GM23338 (cell line): ENCODE results near the gene REEP3. TPM values are rescaled to one million over a fixed set of nuclear protein-coding genes. Genes with fewer than 3 reads are reported as not detected.
"Not testable (repeated sequence)": the region's sequence is repeated elsewhere in the genome, so short reads cannot be mapped to it uniquely, and the experiment has no call there.

Experiments used
- ATAC-seq: fragments of 200-7000 bp; cut with Tn5 transposase; 3 replicates; pipeline ENCODE4 v1.9.1; 2020
- DNase-seq: peaks from one replicate; pipeline ENCODE4 v3.0.0-alpha.2; 2015; ENCODE audit warnings: low spot score
- H2AFZ ChIP-seq: fragments of 200-600 bp; sonication (generic); 2 replicates; pipeline ENCODE4 v1.8.0; 2016; ENCODE audit warnings: antibody characterized with exemption, mild to moderate bottlenecking, moderate library complexity
- H3F3A ChIP-seq: fragments of 200-600 bp; sonication (generic); replicated peaks from 2 replicates; pipeline ENCODE4 v1.8.0; 2017; ENCODE audit warnings: antibody characterized with exemption, mixed run types, low read depth
- H3K27ac ChIP-seq: fragments of 200-600 bp; sonication (generic); 2 replicates; pipeline ENCODE4 v1.6.1; 2016; ENCODE audit warnings: low read depth
- H3K27me3 ChIP-seq: fragments of 200-600 bp; sonication (generic); 2 replicates; pipeline ENCODE4 v1.8.0; 2016; ENCODE audit warnings: mild to moderate bottlenecking, mixed run types, moderate library complexity; ENCODE audit not compliant: insufficient read depth
- H3K36me3 ChIP-seq: fragments of 200-600 bp; sonication (generic); 2 replicates; pipeline ENCODE4 v1.8.0; 2016; ENCODE audit warnings: mild to moderate bottlenecking; ENCODE audit not compliant: insufficient read depth
- H3K4me1 ChIP-seq: fragments of 200-600 bp; sonication (generic); 2 replicates; pipeline ENCODE4 v1.8.0; 2016; ENCODE audit warnings: mild to moderate bottlenecking, moderate library complexity; ENCODE audit not compliant: insufficient read depth
- H3K4me2 ChIP-seq: fragments of 200-600 bp; sonication (generic); 2 replicates; pipeline ENCODE4 v1.7.1; 2017; ENCODE audit warnings: mixed run types
- H3K4me3 ChIP-seq: fragments of 200-600 bp; sonication (generic); 2 replicates; pipeline ENCODE4 v1.6.1; 2016; ENCODE audit warnings: mixed run types
- H3K79me2 ChIP-seq: fragments of 200-600 bp; sonication (generic); replicated peaks from 2 replicates; pipeline ENCODE4 v1.8.0; 2017; ENCODE audit warnings: mild to moderate bottlenecking; ENCODE audit not compliant: insufficient read depth
- H3K9me2 ChIP-seq: fragments of 200-600 bp; sonication (generic); 2 replicates; pipeline ENCODE4 v1.8.0; 2017; ENCODE audit not compliant: insufficient read depth
- H4K20me1 ChIP-seq: fragments of 200-600 bp; sonication (generic); replicated peaks from 2 replicates; pipeline ENCODE4 v1.8.0; 2017; ENCODE audit warnings: mild to moderate bottlenecking; ENCODE audit not compliant: insufficient read depth
- H3K27ac Mint-ChIP-seq: 2 replicates; pipeline ENCODE4 v1.8.0; 2020; ENCODE audit warnings: inconsistent platforms, mild to moderate bottlenecking, moderate library complexity, mixed read lengths
- H3K27me3 Mint-ChIP-seq: 3 replicates; pipeline ENCODE4 v1.8.0; 2022; ENCODE audit warnings: low read depth, mild to moderate bottlenecking, moderate library complexity, mixed read lengths, inconsistent platforms; ENCODE audit not compliant: insufficient read depth, poor library complexity
- H3K36me3 Mint-ChIP-seq: 3 replicates; pipeline ENCODE4 v1.8.0; 2021; ENCODE audit warnings: low read depth, mild to moderate bottlenecking, inconsistent platforms, moderate library complexity, mixed read lengths
- H3K4me1 Mint-ChIP-seq: 3 replicates; pipeline ENCODE4 v1.8.0; 2020; ENCODE audit warnings: mild to moderate bottlenecking, inconsistent platforms, mixed read lengths
- H3K4me3 Mint-ChIP-seq: 3 replicates; pipeline ENCODE4 v1.8.0; 2021; ENCODE audit warnings: moderate library complexity, mild to moderate bottlenecking, inconsistent platforms, mixed read lengths
- H3K9me3 Mint-ChIP-seq: 3 replicates; pipeline ENCODE4 v1.8.0; 2020; ENCODE audit warnings: moderate library complexity, mild to moderate bottlenecking, inconsistent platforms, mixed read lengths
- CTCF ChIP-seq, 2 experiments: fragments of 200-600 bp in 1 of 2; sonication (generic) in 1 of 2; conservative IDR thresholded peaks; 2 replicates each; pipeline versions ENCODE4 v1.5.1 to v1.6.1; 2016 to 2017; ENCODE audit warnings: antibody characterized with exemption in 2 of 2, low read depth in 2 of 2, mild to moderate bottlenecking in 2 of 2, moderate library complexity in 1 of 2
- ETS1 ChIP-seq: IDR thresholded peaks from 2 replicates; pipeline ENCODE4 v1.6.1; 2016; ENCODE audit warnings: antibody characterized with exemption
- EZH2phosphoT487 ChIP-seq: fragments of 200-600 bp; sonication (generic); IDR thresholded peaks from one replicate; pipeline ENCODE4 v1.8.1; 2018; ENCODE audit warnings: antibody characterized with exemption; ENCODE audit not compliant: unreplicated experiment
- NANOG ChIP-seq: IDR thresholded peaks from 2 replicates; pipeline ENCODE4 v1.6.1; 2016; ENCODE audit warnings: antibody characterized with exemption, borderline replicate concordance
- ZNF114 ChIP-seq: fragments of 250-450 bp; sonication (Bioruptor Pico); IDR thresholded peaks from 2 replicates; pipeline ENCODE4 v1.5.0; 2020; ENCODE audit warnings: mild to moderate bottlenecking, moderate library complexity
- ZNF331 ChIP-seq: fragments of 250-450 bp; sonication (Bioruptor Pico); IDR thresholded peaks from 2 replicates; pipeline ENCODE4 v1.5.0; 2020; ENCODE audit warnings: low read depth, mild to moderate bottlenecking, moderate library complexity
- polyA plus RNA-seq: library from polyadenylated mRNA; unstranded; fragments of >200 nt; fragmentation: Nextera tagmentation; extraction: Ambion mirVana; gene quantifications from 2 replicates; pipeline ENCODE4 v1.2.1, GENCODE V29; 2016
- total RNA-seq: library from RNA; depleted of rRNA; stranded (reverse); fragments of >200 nt; shearing (Covaris generic); gene quantifications from 2 replicates; pipeline ENCODE4 v1.2.3, GENCODE V29; 2014
- TF ChIP-seq, protein P1 (sequence below): fragments of 250-450 bp; sonication (Bioruptor Pico); IDR thresholded peaks from 2 replicates; pipeline ENCODE4 v1.5.0; 2020; ENCODE audit warnings: mild to moderate bottlenecking, moderate library complexity

The REEP3 gene
- total and polyA plus RNA-seq, 2 experiments from 2014 or later, result 29.5 to 48.7 TPM

GRCh38 chr10:63563623-63564022, 42.4 kb downstream of the REEP3 start:
- Histone ChIP-seq H3K27ac (no peak overlapping the region; the same call in 1 of the 2 replicates), H3K4me2 (no peak overlapping the region), H4K20me1 (peaks cover 2% of the 10 kb centered on the region; the same call in 1 of the 2 replicates), H3K4me3 (no peak overlapping the region), H3F3A (no peaks in the 10 kb centered on the region), H3K9me2 (no peaks in the 10 kb centered on the region), H3K36me3 (no peaks in the 10 kb centered on the region), H2AFZ (no peak overlapping the region), H3K79me2 (peaks cover 57% of the 10 kb centered on the region), H3K4me1 (peaks cover 10% of the 10 kb centered on the region; the same call in 1 of the 2 replicates), H3K27me3 (no peaks in the 10 kb centered on the region)
- DNase-seq, result no peak
- TF ChIP-seq NANOG (no peak), ETS1 (no peak), EZH2phosphoT487 (no peak), ZNF331 (no peak), CTCF (conservative IDR thresholded peaks at IDR 0.05; ENCODE audit: low read depth in 2 of 2) (no peak), ZNF114 (CRISPR knock-in tag) (no peak)
- TF ChIP-seq, protein P1, sequence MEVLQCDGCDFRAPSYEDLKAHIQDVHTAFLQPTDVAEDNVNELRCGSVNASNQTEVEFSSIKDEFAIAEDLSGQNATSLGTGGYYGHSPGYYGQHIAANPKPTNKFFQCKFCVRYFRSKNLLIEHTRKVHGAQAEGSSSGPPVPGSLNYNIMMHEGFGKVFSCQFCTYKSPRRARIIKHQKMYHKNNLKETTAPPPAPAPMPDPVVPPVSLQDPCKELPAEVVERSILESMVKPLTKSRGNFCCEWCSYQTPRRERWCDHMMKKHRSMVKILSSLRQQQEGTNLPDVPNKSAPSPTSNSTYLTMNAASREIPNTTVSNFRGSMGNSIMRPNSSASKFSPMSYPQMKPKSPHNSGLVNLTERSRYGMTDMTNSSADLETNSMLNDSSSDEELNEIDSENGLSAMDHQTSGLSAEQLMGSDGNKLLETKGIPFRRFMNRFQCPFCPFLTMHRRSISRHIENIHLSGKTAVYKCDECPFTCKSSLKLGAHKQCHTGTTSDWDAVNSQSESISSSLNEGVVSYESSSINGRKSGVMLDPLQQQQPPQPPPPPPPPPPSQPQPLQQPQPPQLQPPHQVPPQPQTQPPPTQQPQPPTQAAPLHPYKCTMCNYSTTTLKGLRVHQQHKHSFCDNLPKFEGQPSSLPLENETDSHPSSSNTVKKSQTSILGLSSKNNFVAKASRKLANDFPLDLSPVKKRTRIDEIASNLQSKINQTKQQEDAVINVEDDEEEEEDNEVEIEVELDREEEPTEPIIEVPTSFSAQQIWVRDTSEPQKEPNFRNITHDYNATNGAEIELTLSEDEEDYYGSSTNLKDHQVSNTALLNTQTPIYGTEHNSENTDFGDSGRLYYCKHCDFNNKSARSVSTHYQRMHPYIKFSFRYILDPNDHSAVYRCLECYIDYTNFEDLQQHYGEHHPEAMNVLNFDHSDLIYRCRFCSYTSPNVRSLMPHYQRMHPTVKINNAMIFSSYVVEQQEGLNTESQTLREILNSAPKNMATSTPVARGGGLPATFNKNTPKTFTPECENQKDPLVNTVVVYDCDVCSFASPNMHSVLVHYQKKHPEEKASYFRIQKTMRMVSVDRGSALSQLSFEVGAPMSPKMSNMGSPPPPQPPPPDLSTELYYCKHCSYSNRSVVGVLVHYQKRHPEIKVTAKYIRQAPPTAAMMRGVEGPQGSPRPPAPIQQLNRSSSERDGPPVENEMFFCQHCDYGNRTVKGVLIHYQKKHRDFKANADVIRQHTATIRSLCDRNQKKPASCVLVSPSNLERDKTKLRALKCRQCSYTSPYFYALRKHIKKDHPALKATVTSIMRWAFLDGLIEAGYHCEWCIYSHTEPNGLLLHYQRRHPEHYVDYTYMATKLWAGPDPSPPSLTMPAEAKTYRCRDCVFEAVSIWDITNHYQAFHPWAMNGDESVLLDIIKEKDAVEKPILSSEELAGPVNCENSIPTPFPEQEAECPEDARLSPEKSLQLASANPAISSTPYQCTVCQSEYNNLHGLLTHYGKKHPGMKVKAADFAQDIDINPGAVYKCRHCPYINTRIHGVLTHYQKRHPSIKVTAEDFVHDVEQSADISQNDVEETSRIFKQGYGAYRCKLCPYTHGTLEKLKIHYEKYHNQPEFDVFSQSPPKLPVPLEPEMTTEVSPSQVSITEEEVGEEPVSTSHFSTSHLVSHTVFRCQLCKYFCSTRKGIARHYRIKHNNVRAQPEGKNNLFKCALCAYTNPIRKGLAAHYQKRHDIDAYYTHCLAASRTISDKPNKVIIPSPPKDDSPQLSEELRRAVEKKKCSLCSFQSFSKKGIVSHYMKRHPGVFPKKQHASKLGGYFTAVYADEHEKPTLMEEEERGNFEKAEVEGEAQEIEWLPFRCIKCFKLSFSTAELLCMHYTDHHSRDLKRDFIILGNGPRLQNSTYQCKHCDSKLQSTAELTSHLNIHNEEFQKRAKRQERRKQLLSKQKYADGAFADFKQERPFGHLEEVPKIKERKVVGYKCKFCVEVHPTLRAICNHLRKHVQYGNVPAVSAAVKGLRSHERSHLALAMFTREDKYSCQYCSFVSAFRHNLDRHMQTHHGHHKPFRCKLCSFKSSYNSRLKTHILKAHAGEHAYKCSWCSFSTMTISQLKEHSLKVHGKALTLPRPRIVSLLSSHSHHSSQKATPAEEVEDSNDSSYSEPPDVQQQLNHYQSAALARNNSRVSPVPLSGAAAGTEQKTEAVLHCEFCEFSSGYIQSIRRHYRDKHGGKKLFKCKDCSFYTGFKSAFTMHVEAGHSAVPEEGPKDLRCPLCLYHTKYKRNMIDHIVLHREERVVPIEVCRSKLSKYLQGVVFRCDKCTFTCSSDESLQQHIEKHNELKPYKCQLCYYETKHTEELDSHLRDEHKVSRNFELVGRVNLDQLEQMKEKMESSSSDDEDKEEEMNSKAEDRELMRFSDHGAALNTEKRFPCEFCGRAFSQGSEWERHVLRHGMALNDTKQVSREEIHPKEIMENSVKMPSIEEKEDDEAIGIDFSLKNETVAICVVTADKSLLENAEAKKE (CRISPR knock-in tag), result no peak
- no peaks in the 10 kb centered on the region for H3K9me3 Mint-ChIP-seq
- H3K4me3 Mint-ChIP-seq, result no peak overlapping the region
- peaks cover 8% of the 10 kb centered on the region; the same call in 2 of the 3 replicates for H3K4me1 Mint-ChIP-seq
- no peak overlapping the region for H3K27ac Mint-ChIP-seq
- no peaks in the 10 kb centered on the region for H3K36me3 Mint-ChIP-seq
- ATAC-seq, result no peak
- H3K27me3 Mint-ChIP-seq, result peaks cover 1% of the 10 kb centered on the region

DNA sequence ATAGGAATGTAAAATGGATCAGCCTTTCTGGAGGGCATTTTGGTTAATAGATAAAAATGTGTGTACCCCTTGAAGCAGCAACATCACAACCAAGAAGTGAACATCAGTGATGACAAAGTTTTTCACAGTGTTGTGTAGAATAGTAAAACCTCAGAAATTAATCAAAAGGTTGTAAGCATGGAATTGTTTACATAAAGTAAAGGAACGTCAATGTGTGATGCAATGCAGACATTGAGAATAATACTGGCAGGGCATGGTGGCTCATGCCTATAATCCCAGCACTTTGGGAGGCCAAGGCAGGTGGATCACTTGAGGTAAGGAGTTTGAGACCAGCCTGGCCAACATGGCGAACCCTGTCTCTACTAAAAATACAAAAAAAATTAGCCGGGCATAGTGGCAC, 43.5 kb downstream of the REEP3 start:
- not testable (repeated sequence) for H4K20me1 ChIP-seq, H3K36me3 Mint-ChIP-seq, H3K27ac Mint-ChIP-seq, H3K9me2 ChIP-seq, H3K4me1 Mint-ChIP-seq, H2AFZ ChIP-seq, ATAC-seq, H3K27me3 ChIP-seq, DNase-seq, H3K4me2 ChIP-seq, H3F3A ChIP-seq, H3K4me1 ChIP-seq, H3K4me3 Mint-ChIP-seq, H3K36me3 ChIP-seq, H3K4me3 ChIP-seq, H3K9me3 Mint-ChIP-seq, H3K27me3 Mint-ChIP-seq
- H3K27ac ChIP-seq, result peak overlapping the region; percentile 55; the same call in 1 of the 2 replicates
- H3K79me2 ChIP-seq, result peaks cover 46% of the 10 kb centered on the region
